RKO (cell line): ENCODE results near the gene STEEP1.

Experiments used
- DNase-seq: peaks from one replicate; pipeline ENCODE4 v3.0.0-alpha.2; 2016; ENCODE audit warnings: low spot score

The STEEP1 gene

GRCh38 chrX:119565107-119565663 lies at the start of gene STEEP1:
Gene STEEP1, minus strand, starts transcription at chrX:119565409. Its CDS starts 54 bp downstream, at chrX:119565355.
- DNase-seq: peak; percentile 95

GRCh38 chrX:119614776-119615175 lies 49.6 kb upstream of the STEEP1 start:
- no peak for DNase-seq

GRCh38 chrX:119607018-119607389 lies 41.8 kb upstream of the STEEP1 start:
- DNase-seq: no peak

GRCh38 chrX:119606280-119607017 lies 41.2 kb upstream of the STEEP1 start, which contains the start of gene NKRF:
Gene NKRF, minus strand, starts transcription at chrX:119606424.
- peak; percentile 91 for DNase-seq

- DNase-seq: peak; percentile 30
Measured at GRCh38 chrX:119605464-119606279, 40.5 kb upstream of the STEEP1 start.

- no peak for DNase-seq
Measured at GRCh38 chrX:119604766-119605463, 39.7 kb upstream of the STEEP1 start.

- no peak for DNase-seq
Measured at GRCh38 chrX:119602701-119603255, 37.6 kb upstream of the STEEP1 start.

GRCh38 chrX:119589810-119590209 lies 24.6 kb upstream of the STEEP1 start:
- no peak for DNase-seq

GRCh38 chrX:119583431-119584059 lies 18.3 kb upstream of the STEEP1 start:
- no peak for DNase-seq

- DNase-seq: no peak
Measured at GRCh38 chrX:119579414-119579813, 14.2 kb upstream of the STEEP1 start.

- DNase-seq: peak; percentile 90
Measured at GRCh38 chrX:119574394-119575266, 9.4 kb upstream of the STEEP1 start, which contains the start of gene UBE2A. Gene UBE2A, plus strand, starts transcription at chrX:119574563. Its CDS starts 149 bp downstream, at chrX:119574712.

GRCh38 chrX:119573840-119574393 lies 8.7 kb upstream of the STEEP1 start:
- peak; percentile 53 for DNase-seq

- DNase-seq: no peak
Measured at GRCh38 chrX:119573222-119573621, 8.0 kb upstream of the STEEP1 start.

GRCh38 chrX:119570351-119570835 lies 5.2 kb upstream of the STEEP1 start:
- no peak for DNase-seq

- DNase-seq: no peak
Measured at GRCh38 chrX:119552508-119552907, 12.7 kb downstream of the STEEP1 start.

- no peak for DNase-seq
Measured at GRCh38 chrX:119549327-119550016, 15.7 kb downstream of the STEEP1 start.

GRCh38 chrX:119541188-119541587 lies 24.0 kb downstream of the STEEP1 start:
- DNase-seq: peak; percentile 82

GRCh38 chrX:119539872-119540271 lies 25.3 kb downstream of the STEEP1 start:
- no peak for DNase-seq

- DNase-seq: no peak
Measured at GRCh38 chrX:119537487-119537886, 27.7 kb downstream of the STEEP1 start.
